Stimulated activated CD4-positive, alpha-beta T cell treated with anti-CD3 and anti-CD28 coated beads, Interleukin-1b, Interleukin-23, amount 100 ng/mL, for 24 hours (primary cell): ENCODE results near the gene BRD3.

Source experiments
- DNase-seq, 4 experiments: peaks; one replicate each; pipeline ENCODE4 v3.0.0-alpha.2; 2020; ENCODE audit warnings: low read depth in 4 of 4, low spot score in 1 of 4

The BRD3 gene

GRCh38 chr9:134054891-134055811, 12.7 kb downstream of the BRD3 start:
- DNase-seq = no peak

- no peak for DNase-seq
Measured at GRCh38 chr9:134053941-134054761, 13.7 kb downstream of the BRD3 start.

GRCh38 chr9:134053401-134053871, 14.4 kb downstream of the BRD3 start:
- no peak for DNase-seq

GRCh38 chr9:134052941-134053340, 14.9 kb downstream of the BRD3 start:
- no peak for DNase-seq

GRCh38 chr9:134052491-134052890, 15.3 kb downstream of the BRD3 start:
- DNase-seq = no peak

- DNase-seq = no peak
Measured at GRCh38 chr9:134051319-134051718, 16.5 kb downstream of the BRD3 start.

GRCh38 chr9:134050726-134051125, 17.1 kb downstream of the BRD3 start:
- DNase-seq = no peak

- DNase-seq = no peak
Measured at GRCh38 chr9:134049772-134050588, 17.8 kb downstream of the BRD3 start.

GRCh38 chr9:134049236-134049635, 18.6 kb downstream of the BRD3 start:
- no peak for DNase-seq

GRCh38 chr9:134048582-134048968, 19.3 kb downstream of the BRD3 start:
- no peak for DNase-seq

GRCh38 chr9:134047868-134048581, 19.8 kb downstream of the BRD3 start:
- no peak for DNase-seq

GRCh38 chr9:134046894-134047681, 20.7 kb downstream of the BRD3 start:
- DNase-seq = no peak

GRCh38 chr9:134045841-134046544, 21.8 kb downstream of the BRD3 start:
- no peak for DNase-seq

- no peak for DNase-seq
Measured at GRCh38 chr9:134044944-134045343, 22.9 kb downstream of the BRD3 start.

- no peak for DNase-seq
Measured at GRCh38 chr9:134043531-134043988, 24.3 kb downstream of the BRD3 start.

- DNase-seq = no peak
Measured at GRCh38 chr9:134041649-134041962, 26.2 kb downstream of the BRD3 start.

- no peak for DNase-seq
Measured at GRCh38 chr9:134040781-134041648, 26.8 kb downstream of the BRD3 start.

- DNase-seq = no peak
Measured at GRCh38 chr9:134040176-134040565, 27.7 kb downstream of the BRD3 start.
